Gastroesophageal sphincter (tissue), 4 donors: Measurements from ENCODE around the gene RHOJ. TPM values are rescaled to one million over a fixed set of nuclear protein-coding genes. Genes with fewer than 3 reads are reported as not detected.
"Not testable (repeated sequence)": the region's sequence is repeated elsewhere in the genome, so short reads cannot be mapped to it uniquely, and the experiment has no call there.

Experiments used
- ATAC-seq: fragments of 150-250 bp; one replicate; pipeline ENCODE4 v1.9.1; 2016; ENCODE audit warnings: mild to moderate bottlenecking, moderate library complexity
- H3K27ac ChIP-seq, 4 donors: fragments of 200-600 bp; sonication (generic) in 3 of 4; 1 replicate in 3 of 4; 2 replicates in 1 of 4; pipeline ENCODE4 v1.5.1; 2016 to 2019
- H3K27me3 ChIP-seq: fragments of 200-600 bp; sonication (generic); one replicate; pipeline ENCODE4 v1.5.1; 2019
- H3K36me3 ChIP-seq, 2 donors: fragments of 200-600 bp; sonication (generic); one replicate each; pipeline ENCODE4 v1.5.1; 2019; ENCODE audit warnings: control low read depth in 1 of 2
- H3K4me1 ChIP-seq, 3 donors: fragments of 200-600 bp; sonication (generic); 1 replicate in 2 of 3; 2 replicates in 1 of 3; pipeline ENCODE4 v1.5.1; 2016 to 2019; ENCODE audit warnings: control low read depth in 2 of 3
- H3K4me3 ChIP-seq, 2 donors: fragments of 200-600 bp; sonication (generic); one replicate each; pipeline ENCODE4 v1.5.1; 2019; ENCODE audit warnings: mild to moderate bottlenecking in 1 of 2, moderate library complexity in 1 of 2
- H3K9me3 ChIP-seq, 3 donors: fragments of 200-600 bp; sonication (generic); one replicate each; pipeline ENCODE4 v1.5.1; 2017 to 2019; ENCODE audit warnings: control low read depth in 2 of 3
- CTCF ChIP-seq, 4 experiments: fragments of 200-600 bp in 2 of 4; fragments of 450-650 bp in 2 of 4; sonication (generic) in 1 of 4; IDR thresholded peaks; one replicate each; pipeline ENCODE4 v1.5.1; 2017 to 2019; ENCODE audit warnings: antibody characterized with exemption in 4 of 4, mild to moderate bottlenecking in 2 of 4, moderate library complexity in 2 of 4
- EP300 ChIP-seq: sonication (generic); formaldehyde crosslinking; IDR thresholded peaks from one replicate; pipeline ENCODE4 v1.6.1; 2017; ENCODE audit warnings: antibody characterized with exemption, mild to moderate bottlenecking
- POLR2A ChIP-seq, 2 donors: fragments of 450-650 bp; IDR thresholded peaks; one replicate each; pipeline ENCODE4 v1.6.1; 2017; ENCODE audit warnings: antibody characterized with exemption in 2 of 2, mild to moderate bottlenecking in 2 of 2, moderate library complexity in 1 of 2
- POLR2AphosphoS5 ChIP-seq: sonication (generic); formaldehyde crosslinking; IDR thresholded peaks from one replicate; pipeline ENCODE4 v1.6.1; 2017; ENCODE audit warnings: antibody characterized with exemption
- WGBS, 2 donors: methylation state at CpG; one replicate each; pipeline ENCODE4 v1.1.5; 2018; ENCODE audit warnings: low coverage in 1 of 2; 5-methylcytosine and 5-hydroxymethylcytosine counted together
- total RNA-seq, 4 donors: library from RNA; depleted of rRNA; stranded (reverse); fragments of >200 nt; gene quantifications; one replicate each; pipeline ENCODE4 v1.1.0, GENCODE V29; 2016

RHOJ gene
- total RNA-seq, 4 donors from 2014 or later = 12.5 to 12.9 (median 12.7) TPM

- no peak overlapping the region for H3K27ac ChIP-seq
- no peak overlapping the region for H3K4me3 ChIP-seq
- H3K27me3 ChIP-seq = no peaks in the 10 kb centered on the region
- no peak for ATAC-seq
- WGBS, 2 donors = 74 to 78% methylated on average over 3 of the region's 3 CpGs
- peaks cover 0 to 37% (median 7%) of the 10 kb centered on the region in 3 donors for H3K4me1 ChIP-seq
- H3K36me3 ChIP-seq = peaks cover 0 to 8% of the 10 kb centered on the region in 2 donors
- TF ChIP-seq EP300 = no peak
- TF ChIP-seq POLR2AphosphoS5 = no peak
- TF ChIP-seq CTCF (IDR thresholded peaks at IDR 0.05) = no peak
- no peak for TF ChIP-seq POLR2A (IDR thresholded peaks at IDR 0.05)
- no peaks in the 10 kb centered on the region for H3K9me3 ChIP-seq
These were observed 71.4 kb downstream of the RHOJ start for GRCh38 chr14:63275611-63276010.

- Histone ChIP-seq H3K4me3 (no peak overlapping the region), H3K27ac (peak overlapping the region in 1 of 4 donors; percentile 38), H3K9me3 (no peaks in the 10 kb centered on the region), H3K4me1 (peaks cover 0 to 37% (median 7%) of the 10 kb centered on the region in 3 donors), H3K36me3 (peaks cover 0 to 12% of the 10 kb centered on the region in 2 donors), H3K27me3 (no peaks in the 10 kb centered on the region)
- WGBS, 2 donors = 64 to 90% methylated on average over 2 to 4 of the region's 4 CpGs
- ATAC-seq = no peak
- TF ChIP-seq EP300 = no peak
- no peak for TF ChIP-seq POLR2AphosphoS5
- TF ChIP-seq POLR2A (IDR thresholded peaks at IDR 0.05) = no peak
- TF ChIP-seq CTCF (IDR thresholded peaks at IDR 0.05) = no peak
These were observed 71.8 kb downstream of the RHOJ start for GRCh38 chr14:63276016-63276415.

- ATAC-seq = peak; percentile 29
- peak; percentile 69 to 92 (median 84) for TF ChIP-seq CTCF (IDR thresholded peaks at IDR 0.05)
- no peak for TF ChIP-seq POLR2AphosphoS5
- H3K4me3 ChIP-seq = no peak overlapping the region
- WGBS, 2 donors = 38 to 45% methylated on average over 3 to 5 of the region's 5 CpGs
- H3K36me3 ChIP-seq = peaks cover 0 to 9% of the 10 kb centered on the region in 2 donors
- H3K27ac ChIP-seq = no peak overlapping the region
- no peaks in the 10 kb centered on the region for H3K27me3 ChIP-seq
- no peaks in the 10 kb centered on the region for H3K9me3 ChIP-seq
- H3K4me1 ChIP-seq = peaks cover 0 to 37% (median 7%) of the 10 kb centered on the region in 3 donors
These were observed 72.5 kb downstream of the RHOJ start for GRCh38 chr14:63276492-63277342.

- Histone ChIP-seq H3K27me3 (no peaks in the 10 kb centered on the region), H3K27ac (no peak overlapping the region), H3K36me3 (peaks cover 0 to 4% of the 10 kb centered on the region in 2 donors), H3K9me3 (no peaks in the 10 kb centered on the region), H3K4me3 (no peak overlapping the region), H3K4me1 (peaks cover 0 to 36% (median 7%) of the 10 kb centered on the region in 3 donors)
- 78% methylated on average over 2 of the region's 2 CpGs; no CpG with 5 or more reads in 1 of the 2 donors for WGBS, 2 donors
- ATAC-seq = no peak
- no peak for TF ChIP-seq POLR2AphosphoS5
- TF ChIP-seq EP300 = no peak
- no peak for TF ChIP-seq POLR2A (IDR thresholded peaks at IDR 0.05)
- TF ChIP-seq CTCF (IDR thresholded peaks at IDR 0.05) = no peak
These were observed 73.4 kb downstream of the RHOJ start for GRCh38 chr14:63277591-63278183.

GRCh38 chr14:63279933-63280332 lies 75.7 kb downstream of the RHOJ start:
- H3K9me3 ChIP-seq, H3K4me3 ChIP-seq, ATAC-seq, H3K36me3 ChIP-seq, H3K27ac ChIP-seq, H3K27me3 ChIP-seq: not testable (repeated sequence)
- WGBS, 2 donors = 90 to 100% methylated on average over 1 to 2 of the region's 4 CpGs
- peaks cover 0 to 41% (median 7%) of the 10 kb centered on the region in 3 donors for H3K4me1 ChIP-seq
